Upper lobe of left lung (tissue), 6 donors: Measurements from ENCODE around the gene G3BP1. TPM values are rescaled to one million over a fixed set of nuclear protein-coding genes. Genes with fewer than 3 reads are reported as not detected.

ENCODE experiments used
- ATAC-seq, 2 donors: fragments of 200-7000 bp; cut with Tn5 transposase; one replicate each; pipeline ENCODE4 v1.9.1; 2022; ENCODE audit warnings: mild to moderate bottlenecking in 2 of 2, moderate library complexity in 2 of 2; ENCODE audit not compliant: low FRiP score in 2 of 2
- DNase-seq, 2 donors: peaks; one replicate each; pipeline ENCODE4 v3.0.0-alpha.2; 2019 to 2020
- H3K27ac ChIP-seq, 4 donors: fragments of 200-600 bp; sonication (generic); one replicate each; pipeline ENCODE4 v1.5.1; 2016 to 2019
- H3K27me3 ChIP-seq, 4 donors: fragments of 200-600 bp; sonication (generic); one replicate each; pipeline ENCODE4 v1.5.1; 2017 to 2019
- H3K36me3 ChIP-seq, 4 donors: fragments of 200-600 bp; sonication (generic); one replicate each; pipeline ENCODE4 v1.5.1; 2016 to 2019
- H3K4me1 ChIP-seq, 4 donors: fragments of 200-600 bp; sonication (generic); one replicate each; pipeline ENCODE4 v1.5.1; 2018 to 2019
- H3K4me3 ChIP-seq, 4 donors: fragments of 200-600 bp; sonication (generic); one replicate each; pipeline ENCODE4 v1.5.1; 2017 to 2019; ENCODE audit warnings: mild to moderate bottlenecking in 2 of 4, moderate library complexity in 1 of 4
- H3K9me3 ChIP-seq, 4 donors: fragments of 200-600 bp; sonication (generic); one replicate each; pipeline ENCODE4 v1.5.1; 2018 to 2019
- EP300 ChIP-seq, 4 donors: sonication (generic); formaldehyde crosslinking; IDR thresholded peaks; one replicate each; pipeline ENCODE4 v1.5.1; 2017; ENCODE audit warnings: antibody characterized with exemption in 4 of 4, control low read depth in 2 of 4
- POLR2A ChIP-seq, 4 donors: fragments of 450-650 bp; IDR thresholded peaks; one replicate each; pipeline ENCODE4 v1.5.1; 2016 to 2017; ENCODE audit warnings: antibody characterized with exemption in 4 of 4, mild to moderate bottlenecking in 2 of 4
- POLR2AphosphoS5 ChIP-seq, 2 donors: sonication (generic); formaldehyde crosslinking; IDR thresholded peaks; one replicate each; pipeline ENCODE4 v1.5.1; 2017; ENCODE audit warnings: antibody characterized with exemption in 2 of 2
- WGBS, 2 donors: methylation state at CpG; one replicate each; pipeline ENCODE4 v1.1.5; 2017 to 2018; 5-methylcytosine and 5-hydroxymethylcytosine counted together
- total RNA-seq, 6 donors: library from RNA; depleted of rRNA in 4 of 6; stranded (reverse); fragments of >200 nt in 4 of 6; gene quantifications; one replicate each; pipeline versions ENCODE4 v1.1.0 to v1.2.1, GENCODE V29; 2016 to 2021
- TF ChIP-seq, protein P1 (sequence below), 6 experiments: fragments of 450-650 bp in 4 of 6; fragments of 200-600 bp in 2 of 6; sonication (generic) in 2 of 6; IDR thresholded peaks; one replicate each; pipeline ENCODE4 v1.5.1; 2016 to 2019; ENCODE audit warnings: antibody characterized with exemption in 6 of 6
- donor health status: DM: no; HTN: no; CAD: no; lungs with moderate emphysema.
- donor health status: DM: no; HTN: yes; CAD: no; lungs with severe emphysema.

G3BP1 gene
- total RNA-seq, 6 donors from 2014 or later: 40.9 to 169 (median 81.6) TPM

GRCh38 chr5:151795426-151795825 lies 23.7 kb downstream of the G3BP1 start:
- TF ChIP-seq, protein P1, sequence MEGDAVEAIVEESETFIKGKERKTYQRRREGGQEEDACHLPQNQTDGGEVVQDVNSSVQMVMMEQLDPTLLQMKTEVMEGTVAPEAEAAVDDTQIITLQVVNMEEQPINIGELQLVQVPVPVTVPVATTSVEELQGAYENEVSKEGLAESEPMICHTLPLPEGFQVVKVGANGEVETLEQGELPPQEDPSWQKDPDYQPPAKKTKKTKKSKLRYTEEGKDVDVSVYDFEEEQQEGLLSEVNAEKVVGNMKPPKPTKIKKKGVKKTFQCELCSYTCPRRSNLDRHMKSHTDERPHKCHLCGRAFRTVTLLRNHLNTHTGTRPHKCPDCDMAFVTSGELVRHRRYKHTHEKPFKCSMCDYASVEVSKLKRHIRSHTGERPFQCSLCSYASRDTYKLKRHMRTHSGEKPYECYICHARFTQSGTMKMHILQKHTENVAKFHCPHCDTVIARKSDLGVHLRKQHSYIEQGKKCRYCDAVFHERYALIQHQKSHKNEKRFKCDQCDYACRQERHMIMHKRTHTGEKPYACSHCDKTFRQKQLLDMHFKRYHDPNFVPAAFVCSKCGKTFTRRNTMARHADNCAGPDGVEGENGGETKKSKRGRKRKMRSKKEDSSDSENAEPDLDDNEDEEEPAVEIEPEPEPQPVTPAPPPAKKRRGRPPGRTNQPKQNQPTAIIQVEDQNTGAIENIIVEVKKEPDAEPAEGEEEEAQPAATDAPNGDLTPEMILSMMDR (IDR thresholded peaks at IDR 0.05): no peak
- no peak for TF ChIP-seq EP300 (IDR thresholded peaks at IDR 0.05)
- TF ChIP-seq POLR2AphosphoS5 (IDR thresholded peaks at IDR 0.05): no peak
- Histone ChIP-seq H3K4me3 (no peak overlapping the region), H3K4me1 (no peaks in the 10 kb centered on the region), H3K27ac (no peak overlapping the region), H3K36me3 (peaks cover 27 to 98% (median 72%) of the 10 kb centered on the region in 4 donors), H3K27me3 (no peaks in the 10 kb centered on the region), H3K9me3 (no peaks in the 10 kb centered on the region)
- 83 to 97% methylated on average over 1 of the region's 1 CpG for WGBS, 2 donors
- DNase-seq (no peak), ATAC-seq (no peak)

- WGBS, 2 donors: 90 to 91% methylated on average over 3 of the region's 3 CpGs
- H3K36me3 ChIP-seq: peaks cover 40 to 100% (median 85%) of the 10 kb centered on the region in 4 donors
Observed at GRCh38 chr5:151798674-151799073, 26.9 kb downstream of the G3BP1 start.

DNA sequence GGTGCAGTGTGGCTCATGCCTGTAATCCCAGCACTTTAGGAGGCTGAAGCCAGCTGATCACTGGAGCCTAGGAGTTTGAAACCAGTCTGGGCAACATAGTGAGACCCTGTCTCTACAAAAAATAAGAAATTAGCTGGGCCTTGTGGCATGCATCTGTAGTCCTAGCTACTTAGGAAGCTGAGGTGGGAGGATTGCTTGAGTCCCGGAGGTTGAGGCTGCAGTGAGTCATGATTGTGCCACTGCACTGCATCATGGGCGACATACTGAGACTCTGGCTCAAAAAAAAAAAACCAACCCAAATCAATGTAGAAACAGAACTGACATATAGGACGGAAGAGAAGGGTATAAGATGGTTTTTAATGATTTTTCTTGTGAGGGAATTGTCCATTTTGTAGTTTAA lies 27.7 kb downstream of the G3BP1 start:
- WGBS, 2 donors: 76 to 90% methylated on average over 3 of the region's 3 CpGs
- H3K27ac ChIP-seq: no peak overlapping the region
- no peaks in the 10 kb centered on the region for H3K27me3 ChIP-seq
- H3K9me3 ChIP-seq: no peaks in the 10 kb centered on the region
- ATAC-seq (no peak), DNase-seq (no peak)
- H3K4me1 ChIP-seq: no peaks in the 10 kb centered on the region
- TF ChIP-seq, protein P1 (IDR thresholded peaks at IDR 0.05): no peak
- no peak for TF ChIP-seq POLR2AphosphoS5 (IDR thresholded peaks at IDR 0.05)
- TF ChIP-seq EP300 (IDR thresholded peaks at IDR 0.05): no peak
- no peak for TF ChIP-seq POLR2A (IDR thresholded peaks at IDR 0.05)
- no peak overlapping the region for H3K4me3 ChIP-seq
- H3K36me3 ChIP-seq: peaks cover 44 to 100% (median 84%) of the 10 kb centered on the region in 4 donors

More at GRCh38 chr5:151798674-151799073, 26.9 kb downstream of the G3BP1 start:
- DNase-seq: no peak
- no peak overlapping the region for H3K4me3 ChIP-seq
- ATAC-seq: no peak
- H3K9me3 ChIP-seq: no peaks in the 10 kb centered on the region
- TF ChIP-seq POLR2A (IDR thresholded peaks at IDR 0.05) (no peak), POLR2AphosphoS5 (IDR thresholded peaks at IDR 0.05) (no peak), EP300 (IDR thresholded peaks at IDR 0.05) (no peak)
- TF ChIP-seq, protein P1 (IDR thresholded peaks at IDR 0.05): no peak
- H3K27me3 ChIP-seq: no peaks in the 10 kb centered on the region
- H3K4me1 ChIP-seq: no peaks in the 10 kb centered on the region
- no peak overlapping the region for H3K27ac ChIP-seq

DNA sequence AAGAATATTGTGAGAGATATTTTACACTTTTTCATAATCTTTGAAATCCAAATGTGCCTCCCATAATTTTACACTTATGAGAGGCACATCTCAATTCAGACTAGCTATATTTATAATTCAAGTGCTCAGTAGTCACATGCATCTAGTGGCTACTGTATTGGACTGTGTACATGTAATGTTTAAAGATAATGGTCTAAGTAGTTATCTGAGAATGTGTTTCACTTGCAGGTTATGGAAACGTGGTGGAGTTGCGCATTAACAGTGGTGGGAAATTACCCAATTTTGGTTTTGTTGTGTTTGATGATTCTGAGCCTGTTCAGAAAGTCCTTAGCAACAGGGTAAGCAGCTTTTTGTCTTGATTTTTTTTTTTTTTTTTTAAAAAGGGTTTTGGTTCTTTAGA lies 28.8 kb downstream of the G3BP1 start:
- WGBS, 2 donors: 67 to 75% methylated on average over 2 of the region's 2 CpGs
- Histone ChIP-seq H3K27ac (no peak overlapping the region), H3K27me3 (no peaks in the 10 kb centered on the region), H3K9me3 (no peaks in the 10 kb centered on the region), H3K36me3 (peaks cover 37 to 100% (median 75%) of the 10 kb centered on the region in 4 donors), H3K4me3 (no peak overlapping the region), H3K4me1 (peaks cover 0 to 2% (median 1%) of the 10 kb centered on the region in 4 donors)
- TF ChIP-seq, protein P1 (IDR thresholded peaks at IDR 0.05): no peak
- TF ChIP-seq POLR2AphosphoS5 (IDR thresholded peaks at IDR 0.05): no peak
- TF ChIP-seq POLR2A (IDR thresholded peaks at IDR 0.05): no peak
- no peak for TF ChIP-seq EP300 (IDR thresholded peaks at IDR 0.05)
- ATAC-seq (no peak), DNase-seq (no peak)
